GM19240 (cell line): ENCODE data around the gene PAPLN.

Source experiments
- DNase-seq: peaks from one replicate; pipeline ENCODE4 v3.0.0; 2011; ENCODE audit warnings: low spot score; ENCODE audit not compliant: insufficient read length

Gene PAPLN

GRCh38 chr14:73227812-73228781 lies 9.2 kb upstream of the PAPLN start:
- DNase-seq = no peak

DNA sequence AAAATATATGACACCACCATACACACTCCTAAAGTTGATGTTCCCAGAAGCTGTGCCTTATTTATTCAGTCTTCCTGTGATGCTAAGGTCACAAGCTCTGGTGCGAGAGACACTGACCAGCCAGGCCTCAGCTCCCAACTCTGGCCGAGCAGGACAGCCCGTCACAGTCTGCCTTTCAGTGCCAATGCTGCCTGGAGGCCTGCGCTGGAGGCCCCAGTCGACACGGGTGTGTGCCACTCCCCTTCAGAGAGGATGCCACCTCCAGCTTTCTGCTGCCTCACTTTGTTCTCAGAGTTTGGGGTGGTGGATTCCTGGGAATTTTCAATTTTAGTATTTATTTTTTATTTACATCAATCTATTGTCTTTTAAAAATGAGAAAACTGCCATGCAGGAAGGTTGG lies 7.3 kb upstream of the PAPLN start:
- DNase-seq = no peak

- no peak for DNase-seq
Measured at GRCh38 chr14:73231981-73232851, 5.1 kb upstream of the PAPLN start.

GRCh38 chr14:73232984-73233383 lies 4.3 kb upstream of the PAPLN start:
- DNase-seq = no peak

GRCh38 chr14:73233564-73233963 lies 3.7 kb upstream of the PAPLN start:
- DNase-seq = no peak

GRCh38 chr14:73234029-73234428 lies 3.3 kb upstream of the PAPLN start:
- DNase-seq = no peak

GRCh38 chr14:73234586-73235394 lies 2.5 kb upstream of the PAPLN start:
- DNase-seq = no peak

DNA sequence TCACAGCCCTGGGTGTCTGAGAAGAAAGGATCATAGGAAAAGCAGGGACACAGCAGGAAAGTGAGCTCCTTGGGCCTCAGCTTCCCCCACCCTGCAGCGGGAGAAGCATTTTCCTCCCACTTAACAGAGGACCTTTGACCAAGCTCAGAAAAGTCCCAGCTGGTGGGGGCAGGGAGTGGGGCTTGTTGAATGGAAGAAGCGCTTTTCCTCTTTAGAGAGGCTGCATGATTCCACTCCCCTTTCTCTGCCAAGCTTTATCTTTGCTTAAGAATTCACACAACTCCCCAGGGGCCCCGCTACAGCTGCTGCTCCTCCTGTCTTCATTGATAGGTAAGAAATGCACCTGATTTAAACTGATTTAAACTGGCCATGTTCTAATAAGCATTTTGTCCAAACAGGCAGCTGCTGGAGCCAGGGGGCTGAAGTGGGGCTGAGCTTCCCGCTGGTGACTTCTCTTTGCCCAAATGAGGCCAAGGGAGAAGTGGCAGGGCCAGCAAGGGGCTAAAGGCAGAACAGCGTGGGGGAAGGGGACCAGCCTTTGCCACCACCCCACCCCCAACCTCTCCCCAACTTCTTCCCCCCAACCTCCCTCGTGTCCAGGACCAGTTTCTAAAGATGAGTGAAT lies 1.7 kb upstream of the PAPLN start:
- no peak for DNase-seq

- DNase-seq = no peak
Measured at GRCh38 chr14:73236157-73236556, 1.1 kb upstream of the PAPLN start.

DNA sequence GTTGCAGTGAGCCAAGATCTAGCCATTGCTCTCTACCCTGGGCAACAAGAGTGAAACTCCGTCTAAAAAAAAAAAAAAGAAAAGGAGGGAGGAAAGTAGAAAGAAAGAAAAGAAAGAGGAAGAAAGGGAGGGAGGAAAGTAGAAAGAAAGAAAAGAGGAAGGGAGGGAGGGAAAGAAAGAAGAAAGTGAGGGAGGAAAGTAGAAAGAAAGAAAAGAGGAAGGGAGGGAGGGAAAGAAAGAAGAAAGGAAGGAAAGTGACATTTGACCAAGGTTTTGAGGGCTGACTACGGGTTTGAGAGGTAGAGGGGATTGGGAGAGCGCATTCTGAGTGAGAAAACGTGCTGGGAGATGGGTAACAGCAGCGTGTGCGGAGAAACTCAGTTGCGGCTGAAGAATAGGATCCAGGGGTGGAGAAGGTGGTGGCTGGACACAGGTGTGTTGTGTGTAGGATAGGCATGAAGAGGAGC lies 521 bp upstream of the PAPLN start:
- no peak for DNase-seq

DNA sequence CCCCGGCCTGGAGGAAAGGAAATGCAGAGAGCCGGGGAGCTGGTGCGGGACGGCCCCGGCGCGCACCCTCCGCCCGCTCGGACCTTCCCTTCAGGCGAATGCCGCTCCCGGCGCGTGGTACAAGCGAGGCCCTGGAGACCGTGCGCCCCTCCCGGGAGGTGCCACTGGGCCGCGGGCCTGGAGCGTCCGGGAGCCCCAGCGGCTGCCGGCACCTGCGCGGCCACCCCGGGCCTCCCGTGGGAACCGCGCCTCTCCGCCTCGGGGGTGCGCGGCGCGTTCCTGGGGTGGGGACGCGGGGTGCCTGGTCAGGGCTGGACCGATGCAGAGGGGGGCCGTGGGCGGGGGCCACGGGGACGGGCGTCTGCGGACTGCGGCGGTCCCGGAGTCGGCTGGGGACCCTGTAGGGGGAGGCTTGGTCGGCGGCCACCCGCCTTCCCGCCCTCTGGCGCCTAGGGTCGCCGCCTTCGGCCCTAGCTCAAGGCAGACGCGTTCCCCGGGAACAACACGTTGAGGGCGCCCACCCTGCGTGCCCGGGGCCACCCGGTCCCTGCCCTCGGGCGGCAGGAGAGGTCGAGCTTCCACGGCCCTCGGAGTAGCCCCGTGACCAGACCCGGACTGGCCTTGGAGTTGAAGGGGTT lies 599 bp downstream of the PAPLN start:
- DNase-seq = no peak

DNA sequence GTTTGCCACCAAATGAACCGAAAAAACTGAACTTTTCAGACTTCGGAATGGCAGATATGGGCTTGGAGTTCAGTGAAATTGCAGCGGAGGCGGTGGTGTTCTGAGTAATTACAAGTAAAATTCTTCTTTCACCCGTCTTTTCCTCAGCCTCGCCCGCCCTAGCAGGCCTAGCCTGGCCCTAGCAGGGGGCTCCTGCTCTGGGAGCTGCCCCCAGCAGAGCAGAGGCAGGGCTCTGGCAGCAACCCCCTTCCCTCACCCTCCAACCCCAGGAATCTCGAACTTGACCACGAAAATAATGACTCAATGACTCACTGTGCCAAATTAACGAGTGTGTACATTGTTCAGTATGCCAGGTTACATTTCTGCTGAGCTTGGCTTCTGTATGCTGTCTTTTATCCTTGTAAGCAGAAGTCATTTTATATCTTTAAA lies 1.1 kb downstream of the PAPLN start:
- DNase-seq = no peak

DNA sequence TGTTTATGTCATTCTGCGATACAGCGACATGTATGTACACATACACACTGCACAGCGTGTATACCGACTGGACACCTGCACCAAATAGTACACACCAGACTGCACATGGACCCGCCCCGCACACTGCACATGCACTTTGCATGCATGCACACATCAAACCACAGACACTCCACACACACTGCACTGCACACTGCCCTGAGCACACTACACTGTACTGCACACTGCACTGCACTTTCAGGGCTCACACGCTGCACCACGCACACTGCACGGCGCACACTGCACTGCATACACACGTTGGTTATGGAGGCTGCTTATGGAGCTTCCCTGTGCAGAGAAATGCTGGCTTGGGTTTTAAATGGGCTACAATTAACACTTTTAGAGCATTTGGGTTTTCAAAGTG lies 1.6 kb downstream of the PAPLN start:
- no peak for DNase-seq

GRCh38 chr14:73239393-73240241 lies 2.3 kb downstream of the PAPLN start:
- DNase-seq = no peak

GRCh38 chr14:73240816-73241480 lies 3.6 kb downstream of the PAPLN start:
- no peak for DNase-seq

- no peak for DNase-seq
Measured at GRCh38 chr14:73241481-73242165, 4.3 kb downstream of the PAPLN start.

GRCh38 chr14:73242357-73242901 lies 5.1 kb downstream of the PAPLN start:
- no peak for DNase-seq

DNA sequence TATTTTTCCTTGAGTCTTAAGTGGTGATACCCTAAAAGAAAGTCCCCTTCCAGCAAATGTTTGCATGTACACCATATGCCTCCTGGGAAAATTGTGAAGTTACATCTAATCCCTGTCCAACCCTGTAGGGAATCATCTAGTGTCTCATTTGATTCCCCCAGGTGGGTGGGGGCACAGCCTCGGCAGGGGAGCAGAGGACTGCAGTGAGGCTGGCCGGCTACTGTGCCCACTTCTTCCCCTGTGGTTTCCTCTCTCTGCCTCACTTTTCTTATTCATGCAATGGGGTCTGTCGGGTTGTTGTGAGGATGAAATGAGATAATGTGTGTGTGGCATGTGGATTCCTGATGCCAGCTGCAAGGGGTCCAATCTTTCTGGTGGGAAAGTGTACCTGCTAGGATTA lies 6.0 kb downstream of the PAPLN start:
- no peak for DNase-seq
